CD14-positive monocyte (primary cell): Measurements from ENCODE around the gene CAP2. TPM values are rescaled to one million over a fixed set of nuclear protein-coding genes. Genes with fewer than 3 reads are reported as not detected.

Source experiments
- DNase-seq, 3 donors: peaks; one replicate each; pipeline ENCODE4 v3.0.0-alpha.2; 2011 to 2022
- H2AFZ ChIP-seq: 2 replicates; pipeline ENCODE4 v1.6.0; 2012; ENCODE audit warnings: mild to moderate bottlenecking, low read depth, low read length, inconsistent platforms; ENCODE audit not compliant: insufficient read depth, poor library complexity, severe bottlenecking
- H3K27ac ChIP-seq, 2 donors: 1 replicate in 1 of 2; 2 replicates in 1 of 2; pipeline ENCODE4 v1.5.1; 2012 to 2013; ENCODE audit warnings: low read length in 2 of 2, control low read depth in 1 of 2, inconsistent platforms in 1 of 2, low read depth in 1 of 2, mild to moderate bottlenecking in 1 of 2
- H3K27me3 ChIP-seq, 2 donors: one replicate each; pipeline versions ENCODE4 v1.6.0 to v1.6.1; 2011 to 2013; ENCODE audit warnings: low read length in 2 of 2; ENCODE audit not compliant: control insufficient read depth in 2 of 2, insufficient read depth in 2 of 2
- H3K36me3 ChIP-seq, 2 donors: replicated peaks in 1 of 2; 1 replicate in 1 of 2; 2 replicates in 1 of 2; pipeline versions ENCODE4 v1.5.1 to v1.6.1; 2012 to 2013; ENCODE audit warnings: low read length in 2 of 2, control low read depth in 1 of 2, inconsistent platforms in 1 of 2, mild to moderate bottlenecking in 1 of 2; ENCODE audit not compliant: insufficient read depth in 2 of 2, control insufficient read depth in 1 of 2
- H3K4me1 ChIP-seq, 2 donors: 1 replicate in 1 of 2; 2 replicates in 1 of 2; pipeline versions ENCODE4 v1.5.1 to v1.6.1; 2012 to 2013; ENCODE audit warnings: low read length in 2 of 2, control low read depth in 1 of 2, inconsistent platforms in 1 of 2, mild to moderate bottlenecking in 1 of 2, moderate library complexity in 1 of 2; ENCODE audit not compliant: insufficient read depth in 2 of 2, control insufficient read depth in 1 of 2
- H3K4me2 ChIP-seq: replicated peaks from 2 replicates; pipeline ENCODE3; 2012; ENCODE audit warnings: low read length, moderate library complexity, mild to moderate bottlenecking; ENCODE audit not compliant: poor library complexity, severe bottlenecking; ENCODE audit errors: extremely low read depth
- H3K4me3 ChIP-seq, 3 experiments: fragments of 200-600 bp in 1 of 3; sonication (generic) in 1 of 3; replicated peaks in 1 of 3; 1 replicate in 2 of 3; 2 replicates in 1 of 3; pipeline ENCODE4 v1.5.1; 2011 to 2013; ENCODE audit warnings: low read length in 3 of 3, mild to moderate bottlenecking in 3 of 3, control low read depth in 2 of 3, low read depth in 2 of 3, inconsistent platforms in 1 of 3, moderate library complexity in 1 of 3
- H3K79me2 ChIP-seq: 2 replicates; pipeline ENCODE4 v1.6.0; 2012; ENCODE audit warnings: mild to moderate bottlenecking, control low read depth, inconsistent platforms, low read length, moderate library complexity; ENCODE audit not compliant: insufficient read depth
- H3K9ac ChIP-seq: 2 replicates; pipeline ENCODE4 v1.6.0; 2017; ENCODE audit warnings: low read length, mild to moderate bottlenecking; ENCODE audit not compliant: insufficient read depth, poor library complexity, severe bottlenecking
- H3K9me3 ChIP-seq, 2 donors: replicated peaks in 1 of 2; 1 replicate in 1 of 2; 2 replicates in 1 of 2; pipeline versions ENCODE4 v1.5.1 to v1.6.1; 2012 to 2013; ENCODE audit warnings: low read length in 2 of 2, control low read depth in 1 of 2; ENCODE audit not compliant: control insufficient read depth in 1 of 2, insufficient read depth in 1 of 2
- H4K20me1 ChIP-seq: 2 replicates; pipeline ENCODE4 v1.6.0; 2012; ENCODE audit warnings: mild to moderate bottlenecking, low read length, control low read depth, moderate library complexity; ENCODE audit not compliant: insufficient read depth
- H3K27ac Mint-ChIP-seq, 7 donors: one replicate each; pipeline ENCODE4 v1.8.0; 2020; ENCODE audit warnings: mild to moderate bottlenecking in 7 of 7, mixed read lengths in 7 of 7, moderate library complexity in 6 of 7, inconsistent platforms in 2 of 7
- H3K27me3 Mint-ChIP-seq, 3 donors: one replicate each; pipeline ENCODE4 v1.8.0; 2021 to 2022; ENCODE audit warnings: low read depth in 3 of 3, mild to moderate bottlenecking in 3 of 3, mixed read lengths in 3 of 3, moderate library complexity in 3 of 3, inconsistent platforms in 1 of 3
- H3K36me3 Mint-ChIP-seq, 2 donors: one replicate each; pipeline ENCODE4 v1.8.0; 2020; ENCODE audit warnings: mixed read lengths in 2 of 2, inconsistent platforms in 1 of 2, mild to moderate bottlenecking in 1 of 2
- H3K4me1 Mint-ChIP-seq: one replicate; pipeline ENCODE4 v1.8.0; 2020; ENCODE audit warnings: mild to moderate bottlenecking, mixed read lengths
- H3K4me3 Mint-ChIP-seq, 2 donors: one replicate each; pipeline ENCODE4 v1.8.0; 2020; ENCODE audit warnings: mild to moderate bottlenecking in 2 of 2, mixed read lengths in 2 of 2, moderate library complexity in 1 of 2
- H3K9me3 Mint-ChIP-seq, 7 donors: one replicate each; pipeline ENCODE4 v1.8.0; 2020 to 2022; ENCODE audit warnings: mixed read lengths in 7 of 7, mild to moderate bottlenecking in 6 of 7, moderate library complexity in 6 of 7, inconsistent platforms in 2 of 7
- WGBS: methylation state at CpG from one replicate; pipeline ENCODE4 v1.1.5; 2013; ENCODE audit warnings: missing lambda C conversion rate; ENCODE audit not compliant: insufficient coverage; 5-methylcytosine and 5-hydroxymethylcytosine counted together
- intact Hi-C, 2 donors: fragments of 100-400 bp; cut with micrococcal nuclease; formaldehyde crosslinking; loops; one replicate each; pipeline versions ENCODE4 v1.15.0 to v1.15.1; 2023
- polyA plus RNA-seq, 3 donors: library from polyadenylated mRNA; depleted of rRNA in 1 of 3; unstranded in 2 of 3; stranded (reverse) in 1 of 3; fragments of 300-500 nt in 2 of 3; fragments of >200 nt in 1 of 3; fragmentation: Illumina TruSeq in 2 of 3; gene quantifications; 1 replicate in 2 of 3; 2 replicates in 1 of 3; pipeline ENCODE4 v1.2.3, GENCODE V29; 2012 to 2021
- small RNA-seq: library from RNA; depleted of rRNA; stranded (forward); fragments of <200 nt; gene quantifications from one replicate; pipeline ENCODE3, GENCODE V24; 2012; ENCODE audit warnings: low read depth; ENCODE audit not compliant: insufficient read length
- TF ChIP-seq, protein P1 (sequence below): fragments of 200-600 bp; IDR thresholded peaks from one replicate; pipeline ENCODE4 v1.8.0; 2022; ENCODE audit warnings: antibody characterized with exemption, mild to moderate bottlenecking

Gene CAP2
- polyA plus RNA-seq, 3 donors: not detected

GRCh38 chr6:17602888-17603287, 209.5 kb downstream of the CAP2 start:
- Histone ChIP-seq H3K27ac (no peak overlapping the region), H4K20me1 (no peaks in the 10 kb centered on the region), H3K4me1 (peaks cover 20 to 25% of the 10 kb centered on the region in 2 donors), H3K79me2 (peaks cover 17% of the 10 kb centered on the region), H3K36me3 (peaks cover 16 to 33% of the 10 kb centered on the region in 2 donors), H3K4me3 (no peak overlapping the region), H3K9me3 (no peaks in the 10 kb centered on the region), H3K27me3 (no peaks in the 10 kb centered on the region), H3K4me2 (no peak overlapping the region), H3K9ac (no peak overlapping the region), H2AFZ (no peak overlapping the region)
- Mint-ChIP-seq H3K4me3 (no peak overlapping the region), H3K27me3 (peaks cover 0 to 3% (median 0%) of the 10 kb centered on the region in 3 donors), H3K36me3 (peaks cover 35 to 39% of the 10 kb centered on the region in 2 donors), H3K9me3 (peaks cover 0 to 5% (median 0%) of the 10 kb centered on the region in 7 donors), H3K27ac (no peak overlapping the region), H3K4me1 (peaks cover 38% of the 10 kb centered on the region)
- no CpG with 5 or more reads among the region's 1 CpG for WGBS
- no peak for DNase-seq
- intact Hi-C loops: loop anchor here (5.0 to 10.0 kb wide), 2 partner anchors 102 to 104 kb away; partner anchors contain the start of gene NUP153 (in 2 of the 2)
- TF ChIP-seq, protein P1, sequence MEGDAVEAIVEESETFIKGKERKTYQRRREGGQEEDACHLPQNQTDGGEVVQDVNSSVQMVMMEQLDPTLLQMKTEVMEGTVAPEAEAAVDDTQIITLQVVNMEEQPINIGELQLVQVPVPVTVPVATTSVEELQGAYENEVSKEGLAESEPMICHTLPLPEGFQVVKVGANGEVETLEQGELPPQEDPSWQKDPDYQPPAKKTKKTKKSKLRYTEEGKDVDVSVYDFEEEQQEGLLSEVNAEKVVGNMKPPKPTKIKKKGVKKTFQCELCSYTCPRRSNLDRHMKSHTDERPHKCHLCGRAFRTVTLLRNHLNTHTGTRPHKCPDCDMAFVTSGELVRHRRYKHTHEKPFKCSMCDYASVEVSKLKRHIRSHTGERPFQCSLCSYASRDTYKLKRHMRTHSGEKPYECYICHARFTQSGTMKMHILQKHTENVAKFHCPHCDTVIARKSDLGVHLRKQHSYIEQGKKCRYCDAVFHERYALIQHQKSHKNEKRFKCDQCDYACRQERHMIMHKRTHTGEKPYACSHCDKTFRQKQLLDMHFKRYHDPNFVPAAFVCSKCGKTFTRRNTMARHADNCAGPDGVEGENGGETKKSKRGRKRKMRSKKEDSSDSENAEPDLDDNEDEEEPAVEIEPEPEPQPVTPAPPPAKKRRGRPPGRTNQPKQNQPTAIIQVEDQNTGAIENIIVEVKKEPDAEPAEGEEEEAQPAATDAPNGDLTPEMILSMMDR: no peak

DNA sequence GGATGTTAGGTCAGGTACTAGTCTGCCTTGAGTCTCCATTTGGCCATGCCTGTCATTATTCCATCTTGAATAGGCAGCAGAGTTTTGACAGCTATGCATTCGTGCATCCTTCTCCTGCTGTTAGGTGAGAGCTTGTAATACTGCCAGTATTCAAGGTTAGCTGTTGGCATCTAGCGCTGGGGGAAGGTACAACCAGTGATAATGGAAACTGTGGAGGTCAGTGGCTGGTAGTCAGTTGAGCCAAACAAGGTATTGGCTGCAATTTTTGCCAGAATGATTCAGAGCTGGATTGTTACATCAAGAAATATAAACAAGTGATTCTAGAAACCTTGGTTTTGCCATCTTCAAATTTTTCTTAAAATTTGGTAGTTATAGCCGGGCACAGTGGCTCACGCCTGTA, 213.2 kb downstream of the CAP2 start:
- 100% methylated on average over 2 of the region's 4 CpGs for WGBS
- no peaks in the 10 kb centered on the region for H3K9me3 Mint-ChIP-seq
- peaks cover 25% of the 10 kb centered on the region for H3K4me1 Mint-ChIP-seq
- no peak overlapping the region for H3K4me2 ChIP-seq
- intact Hi-C loops: loop anchor here in 1 of 2 donors (10.0 kb wide), 1 partner anchor 98 kb away; the partner anchor contains the start of gene NUP153
- peaks cover 29 to 60% of the 10 kb centered on the region in 2 donors for H3K36me3 ChIP-seq
- no peak overlapping the region for H3K4me3 ChIP-seq
- H3K9me3 ChIP-seq: no peaks in the 10 kb centered on the region
- no peak overlapping the region for H2AFZ ChIP-seq
- H3K27ac Mint-ChIP-seq: no peak overlapping the region
- H3K79me2 ChIP-seq: peaks cover 5% of the 10 kb centered on the region
- H3K9ac ChIP-seq: no peak overlapping the region
- DNase-seq: no peak
- H3K36me3 Mint-ChIP-seq: peaks cover 45 to 49% of the 10 kb centered on the region in 2 donors
- H4K20me1 ChIP-seq: no peaks in the 10 kb centered on the region
- H3K4me3 Mint-ChIP-seq: no peak overlapping the region
- no peaks in the 10 kb centered on the region for H3K27me3 Mint-ChIP-seq
- H3K4me1 ChIP-seq: peaks cover 5 to 6% of the 10 kb centered on the region in 2 donors
- TF ChIP-seq, protein P1: no peak
- no peaks in the 10 kb centered on the region for H3K27me3 ChIP-seq
- no peak overlapping the region for H3K27ac ChIP-seq

Small RNAs within 50 kb of the gene (small RNA-seq; reads per million reads assigned to genes)
- gene SUMO2P13: not detected

Other genes starting within 250 kb of the CAP2 start
- not detected for gene RBM24, start 112.2 kb upstream of the CAP2 start, polyA plus RNA-seq
- gene FAM8A1, start 206.7 kb downstream of the CAP2 start, polyA plus RNA-seq: 1 to 10 TPM; 6.8 to 9.9 (median 9.3) TPM